HAP-1 (cell line): ENCODE data around the gene TIMM29.
A peak's percentile ranks its signal among the peaks of the same experiment; 100 is the strongest.

ENCODE experiments used
- DNase-seq, 2 experiments: peaks; one replicate each; pipeline ENCODE4 v3.0.0-alpha.2; 2016 to 2020; ENCODE audit warnings: low spot score in 2 of 2
- H3K27me3 ChIP-seq: fragments of 250-450 bp; sonication (Bioruptor Pico); 2 replicates; pipeline ENCODE4 v1.5.1; 2020; ENCODE audit warnings: low read depth, mild to moderate bottlenecking, moderate library complexity
- H3K36me3 ChIP-seq: fragments of 250-450 bp; sonication (Bioruptor Pico); replicated peaks from 2 replicates; pipeline ENCODE4 v1.5.1; 2020; ENCODE audit warnings: mild to moderate bottlenecking
- H3K4me1 ChIP-seq: fragments of 250-450 bp; sonication (Bioruptor Pico); 2 replicates; pipeline ENCODE4 v1.5.1; 2020; ENCODE audit warnings: mild to moderate bottlenecking
- H3K4me3 ChIP-seq: fragments of 250-450 bp; sonication (Bioruptor Pico); 2 replicates; pipeline ENCODE4 v1.5.1; 2020; ENCODE audit warnings: mild to moderate bottlenecking, moderate library complexity
- H3K9me3 ChIP-seq: fragments of 250-450 bp; sonication (Bioruptor Pico); 2 replicates; pipeline ENCODE4 v1.5.1; 2020; ENCODE audit warnings: mild to moderate bottlenecking, moderate library complexity
- in situ Hi-C: fragments of 300-500 bp; cut with MboI; formaldehyde crosslinking; loops from 3 replicates; pipeline ENCODE4 v1.14.3; 2020; ENCODE audit warnings: low sequenced_read_pairs, inconsistent platforms, mixed read lengths

The TIMM29 gene

DNA sequence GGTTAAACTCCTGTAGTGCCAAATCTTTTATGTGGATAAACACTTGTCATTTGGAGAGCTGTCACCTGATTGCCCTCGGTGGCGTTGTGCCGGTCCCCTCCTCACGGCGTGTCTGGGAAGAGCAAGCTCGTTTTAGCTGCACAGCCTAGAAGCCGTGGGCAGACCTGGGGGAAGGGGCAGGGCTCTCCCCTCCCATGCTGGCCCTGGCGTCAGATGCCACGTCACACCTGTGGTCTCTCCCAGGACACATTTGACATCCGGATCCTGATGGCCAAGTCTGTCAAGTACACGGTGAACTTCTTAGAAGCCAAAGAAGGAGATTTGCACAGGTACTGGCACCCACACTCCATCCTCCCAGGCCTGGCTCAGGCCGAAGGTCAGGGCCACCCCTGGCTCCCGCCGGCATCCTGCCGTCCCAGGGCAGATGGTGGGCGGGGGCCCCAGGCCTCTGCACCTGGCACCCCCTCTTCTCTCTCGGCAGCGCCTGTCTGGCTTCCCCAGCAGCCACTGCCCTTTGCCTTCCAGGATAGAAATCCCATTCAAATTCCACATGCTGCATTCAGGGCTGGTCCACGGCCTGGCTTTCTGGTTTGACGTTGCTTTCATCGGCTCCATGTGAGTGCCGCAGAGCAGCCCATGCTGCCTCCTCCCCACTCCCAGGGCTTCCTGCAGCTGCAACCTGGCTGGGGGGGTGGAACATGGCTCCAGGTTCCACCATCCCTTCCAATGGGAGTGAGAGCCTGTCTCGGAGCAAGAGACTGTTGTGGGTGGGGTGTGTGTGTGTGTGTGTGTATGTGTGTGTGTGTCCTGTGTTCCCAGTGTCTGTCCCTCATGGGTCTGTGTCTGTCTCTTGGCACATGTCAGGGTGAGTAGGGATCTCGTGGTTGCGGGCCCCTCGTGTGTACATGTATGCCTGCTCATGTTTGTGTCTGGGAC, 9.0 kb upstream of the TIMM29 start:
- in situ Hi-C loops = no loop called here

DNA sequence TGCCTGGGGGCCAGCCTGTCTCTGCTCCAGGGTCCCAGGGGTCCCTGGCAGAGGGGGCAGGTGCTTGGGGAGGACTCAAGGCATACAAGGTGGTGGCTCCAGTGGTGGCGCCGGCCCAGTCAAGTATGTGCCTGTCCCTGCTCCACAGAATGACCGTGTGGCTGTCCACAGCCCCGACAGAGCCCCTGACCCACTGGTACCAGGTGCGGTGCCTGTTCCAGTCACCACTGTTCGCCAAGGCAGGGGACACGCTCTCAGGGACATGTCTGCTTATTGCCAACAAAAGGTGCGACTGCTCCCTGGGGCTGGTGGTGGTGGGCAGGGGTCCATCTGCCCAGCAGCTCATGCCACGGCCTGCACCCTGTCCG, 8.3 kb upstream of the TIMM29 start:
- in situ Hi-C loops = no loop called here
- H3K9me3 ChIP-seq = no peaks in the 10 kb centered on the region
- no peak overlapping the region for H3K4me3 ChIP-seq
- H3K4me1 ChIP-seq = peaks cover 4% of the 10 kb centered on the region; the same call in 1 of the 2 replicates
- peaks cover 68% of the 10 kb centered on the region for H3K36me3 ChIP-seq
- H3K27me3 ChIP-seq = no peaks in the 10 kb centered on the region
- no peak for DNase-seq

More for the DNA sequence above, 9.0 kb upstream of the TIMM29 start:
- H3K36me3 ChIP-seq = peaks cover 73% of the 10 kb centered on the region
- H3K4me1 ChIP-seq = peaks cover 4% of the 10 kb centered on the region; the same call in 1 of the 2 replicates
- H3K4me3 ChIP-seq = no peak overlapping the region
- no peaks in the 10 kb centered on the region for H3K9me3 ChIP-seq
- DNase-seq = no peak
- H3K27me3 ChIP-seq = no peaks in the 10 kb centered on the region

GRCh38 chr19:10920781-10921180, 7.8 kb upstream of the TIMM29 start:
- Histone ChIP-seq H3K4me1 (peaks cover 4% of the 10 kb centered on the region; the same call in 1 of the 2 replicates), H3K36me3 (peaks cover 67% of the 10 kb centered on the region), H3K9me3 (no peaks in the 10 kb centered on the region), H3K27me3 (no peaks in the 10 kb centered on the region), H3K4me3 (no peak overlapping the region)
- in situ Hi-C loops = no loop called here
- no peak for DNase-seq

DNA sequence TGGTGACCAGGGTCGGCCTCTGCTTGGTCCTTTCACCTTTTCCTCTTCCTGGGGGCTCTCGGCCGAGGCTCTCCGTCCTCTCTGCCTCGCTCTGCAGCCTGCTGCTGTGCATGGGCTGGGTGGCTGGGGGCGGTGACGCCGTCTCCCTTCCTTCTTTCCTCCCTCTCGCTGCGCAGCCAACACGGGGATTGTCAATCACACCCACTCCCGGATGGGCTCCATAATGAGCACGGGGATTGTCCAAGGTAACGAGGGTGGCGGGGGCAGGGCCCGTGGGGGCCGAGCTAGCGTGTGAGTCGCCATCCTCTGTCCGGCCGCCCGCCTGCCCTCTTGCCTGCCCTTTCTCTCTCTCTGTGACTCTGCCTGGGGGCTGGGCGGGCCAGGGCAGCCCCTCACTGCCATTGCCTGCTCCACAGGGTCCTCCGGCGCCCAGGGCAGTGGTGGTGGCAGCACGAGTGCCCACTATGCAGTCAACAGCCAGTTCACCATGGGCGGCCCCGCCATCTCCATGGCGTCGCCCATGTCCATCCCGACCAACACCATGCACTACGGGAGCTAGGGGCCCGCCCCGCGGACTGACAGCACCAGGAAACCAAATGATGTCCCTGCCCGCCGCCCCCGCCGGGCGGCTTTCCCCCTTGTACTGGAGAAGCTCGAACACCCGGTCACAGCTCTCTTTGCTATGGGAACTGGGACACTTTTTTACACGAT, 7.3 kb upstream of the TIMM29 start:
- Histone ChIP-seq H3K27me3 (no peaks in the 10 kb centered on the region), H3K36me3 (peaks cover 62% of the 10 kb centered on the region), H3K9me3 (no peaks in the 10 kb centered on the region), H3K4me3 (no peak overlapping the region), H3K4me1 (peaks cover 4% of the 10 kb centered on the region; the same call in 1 of the 2 replicates)
- no peak for DNase-seq
- in situ Hi-C loops = no loop called here

DNA sequence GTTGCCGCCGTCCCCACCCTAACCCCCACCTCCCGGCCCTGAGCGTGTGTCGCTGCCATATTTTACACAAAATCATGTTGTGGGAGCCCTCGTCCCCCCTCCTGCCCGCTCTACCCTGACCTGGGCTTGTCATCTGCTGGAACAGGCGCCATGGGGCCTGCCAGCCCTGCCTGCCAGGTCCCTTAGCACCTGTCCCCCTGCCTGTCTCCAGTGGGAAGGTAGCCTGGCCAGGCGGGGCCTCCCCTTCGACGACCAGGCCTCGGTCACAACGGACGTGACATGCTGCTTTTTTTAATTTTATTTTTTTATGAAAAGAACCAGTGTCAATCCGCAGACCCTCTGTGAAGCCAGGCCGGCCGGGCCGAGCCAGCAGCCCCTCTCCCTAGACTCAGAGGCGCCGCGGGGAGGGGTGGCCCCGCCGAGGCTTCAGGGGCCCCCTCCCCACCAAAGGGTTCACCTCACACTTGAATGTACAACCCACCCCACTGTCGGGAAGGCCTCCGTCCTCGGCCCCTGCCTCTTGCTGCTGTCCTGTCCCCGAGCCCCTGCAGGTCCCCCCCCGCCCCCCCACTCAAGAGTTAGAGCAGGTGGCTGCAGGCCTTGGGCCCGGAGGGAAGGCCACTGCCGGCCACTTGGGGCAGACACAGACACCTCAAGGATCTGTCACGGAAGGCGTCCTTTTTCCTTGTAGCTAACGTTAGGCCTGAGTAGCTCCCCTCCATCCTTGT, 6.5 kb upstream of the TIMM29 start:
- Histone ChIP-seq H3K36me3 (peaks cover 55% of the 10 kb centered on the region), H3K9me3 (no peaks in the 10 kb centered on the region), H3K4me1 (peaks cover 4% of the 10 kb centered on the region; the same call in 1 of the 2 replicates), H3K27me3 (no peaks in the 10 kb centered on the region), H3K4me3 (no peak overlapping the region)
- in situ Hi-C loops = no loop called here
- no peak for DNase-seq

DNA sequence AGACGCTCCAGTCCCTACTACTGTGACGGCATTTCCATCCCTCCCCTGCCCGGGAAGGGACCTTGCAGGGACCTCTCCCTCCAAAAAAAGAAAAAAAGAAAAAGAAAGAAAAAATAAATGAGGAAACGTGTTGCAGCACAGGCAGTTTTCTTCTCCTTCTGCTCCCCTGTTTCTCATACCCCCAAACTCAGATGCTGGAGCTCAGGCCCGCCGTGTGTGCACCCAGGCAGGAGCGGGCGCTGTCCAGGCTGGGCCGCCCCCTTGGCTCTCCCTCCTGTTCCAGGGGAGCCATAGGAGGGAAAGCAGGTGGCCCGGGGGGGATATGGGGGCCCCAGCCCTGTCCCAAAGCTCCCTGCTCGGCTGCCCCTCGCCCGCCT, 6.0 kb upstream of the TIMM29 start:
- H3K4me1 ChIP-seq = peaks cover 7% of the 10 kb centered on the region; the same call in 1 of the 2 replicates
- DNase-seq = no peak
- H3K4me3 ChIP-seq = no peak overlapping the region
- no peaks in the 10 kb centered on the region for H3K9me3 ChIP-seq
- H3K36me3 ChIP-seq = peaks cover 55% of the 10 kb centered on the region
- H3K27me3 ChIP-seq = no peaks in the 10 kb centered on the region
- in situ Hi-C loops = no loop called here

GRCh38 chr19:10923260-10924112, 5.1 kb upstream of the TIMM29 start:
- no peak overlapping the region for H3K4me3 ChIP-seq
- no peaks in the 10 kb centered on the region for H3K27me3 ChIP-seq
- DNase-seq = no peak
- in situ Hi-C loops = no loop called here
- peaks cover 47% of the 10 kb centered on the region for H3K36me3 ChIP-seq
- peaks cover 4% of the 10 kb centered on the region; the same call in 1 of the 2 replicates for H3K4me1 ChIP-seq
- H3K9me3 ChIP-seq = no peaks in the 10 kb centered on the region

GRCh38 chr19:10924597-10924996, 4.0 kb upstream of the TIMM29 start:
- peaks cover 5% of the 10 kb centered on the region; the same call in 1 of the 2 replicates for H3K4me1 ChIP-seq
- no peaks in the 10 kb centered on the region for H3K27me3 ChIP-seq
- in situ Hi-C loops = no loop called here
- DNase-seq = no peak
- H3K4me3 ChIP-seq = no peak overlapping the region
- no peaks in the 10 kb centered on the region for H3K9me3 ChIP-seq
- H3K36me3 ChIP-seq = peaks cover 43% of the 10 kb centered on the region

DNA sequence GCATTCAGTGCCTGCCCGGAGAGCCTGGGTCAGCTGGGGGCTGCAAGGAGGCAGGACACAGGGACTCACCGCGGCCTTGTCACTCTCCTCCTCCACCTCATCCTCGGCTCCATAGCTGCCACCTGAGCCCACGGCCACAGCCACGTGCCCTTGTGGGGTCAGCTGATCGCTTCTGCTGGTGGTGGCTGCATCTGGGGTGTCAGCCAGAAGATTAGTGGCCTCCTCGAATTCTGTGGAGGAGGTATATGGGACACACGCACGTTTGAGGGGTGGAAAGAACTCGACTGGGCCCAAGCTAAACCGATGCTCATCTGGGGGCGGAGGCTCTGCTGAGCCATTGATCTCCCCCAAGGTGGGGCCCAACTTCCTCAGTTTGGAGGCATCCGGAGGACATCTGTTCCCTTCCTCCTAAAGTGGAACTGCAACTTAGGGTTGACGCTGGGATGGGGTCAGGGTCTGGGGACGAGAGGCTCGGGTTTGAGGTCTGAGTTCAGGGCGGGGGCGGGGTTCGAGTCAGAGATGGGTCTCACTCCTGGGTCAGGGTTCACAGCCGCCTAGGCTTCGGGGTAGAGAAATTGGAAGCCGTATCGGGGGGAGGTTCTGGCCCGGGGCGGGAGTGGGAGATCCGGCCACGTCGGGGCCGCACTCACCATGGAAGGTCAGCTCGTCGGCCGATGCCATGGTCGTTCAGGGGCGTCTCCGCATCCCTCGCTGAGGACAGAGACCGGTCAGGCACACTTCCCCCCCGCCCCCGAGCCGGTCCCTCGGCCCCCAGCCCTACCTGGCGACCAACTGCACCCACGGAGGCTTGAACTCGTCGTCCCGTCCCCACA, 665 bp upstream of the TIMM29 start:
- H3K36me3 ChIP-seq = peaks cover 23% of the 10 kb centered on the region

DNA sequence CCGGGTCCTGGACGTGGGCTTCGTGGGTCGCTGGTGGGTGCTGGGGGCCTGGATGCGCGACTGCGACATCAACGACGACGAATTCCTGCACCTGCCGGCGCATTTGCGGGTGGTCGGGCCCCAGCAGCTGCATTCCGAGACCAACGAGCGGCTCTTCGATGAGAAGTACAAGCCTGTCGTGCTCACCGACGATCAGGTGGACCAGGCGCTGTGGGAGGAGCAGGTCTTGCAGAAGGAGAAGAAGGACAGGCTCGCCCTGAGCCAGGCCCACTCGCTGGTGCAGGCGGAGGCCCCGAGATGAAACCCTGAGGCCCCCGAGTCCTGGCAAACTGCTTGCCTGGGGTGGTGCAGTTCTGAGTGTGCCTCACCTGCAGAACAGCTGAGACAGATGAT, 787 bp downstream of the TIMM29 start:
- in situ Hi-C loops = no loop called here
- H3K36me3 ChIP-seq = peaks cover 11% of the 10 kb centered on the region
- no peaks in the 10 kb centered on the region for H3K27me3 ChIP-seq
- H3K4me1 ChIP-seq = peaks cover 6% of the 10 kb centered on the region; the same call in 1 of the 2 replicates
- H3K9me3 ChIP-seq = no peaks in the 10 kb centered on the region
- no peak for DNase-seq
- peak overlapping the region; percentile 74 for H3K4me3 ChIP-seq

More for the DNA sequence above, 665 bp upstream of the TIMM29 start:
- Histone ChIP-seq H3K27me3 (no peaks in the 10 kb centered on the region), H3K9me3 (no peaks in the 10 kb centered on the region), H3K4me3 (peak overlapping the region; percentile 74), H3K4me1 (peaks cover 6% of the 10 kb centered on the region; the same call in 1 of the 2 replicates)
- no peak for DNase-seq
- in situ Hi-C loops = no loop called here

DNA sequence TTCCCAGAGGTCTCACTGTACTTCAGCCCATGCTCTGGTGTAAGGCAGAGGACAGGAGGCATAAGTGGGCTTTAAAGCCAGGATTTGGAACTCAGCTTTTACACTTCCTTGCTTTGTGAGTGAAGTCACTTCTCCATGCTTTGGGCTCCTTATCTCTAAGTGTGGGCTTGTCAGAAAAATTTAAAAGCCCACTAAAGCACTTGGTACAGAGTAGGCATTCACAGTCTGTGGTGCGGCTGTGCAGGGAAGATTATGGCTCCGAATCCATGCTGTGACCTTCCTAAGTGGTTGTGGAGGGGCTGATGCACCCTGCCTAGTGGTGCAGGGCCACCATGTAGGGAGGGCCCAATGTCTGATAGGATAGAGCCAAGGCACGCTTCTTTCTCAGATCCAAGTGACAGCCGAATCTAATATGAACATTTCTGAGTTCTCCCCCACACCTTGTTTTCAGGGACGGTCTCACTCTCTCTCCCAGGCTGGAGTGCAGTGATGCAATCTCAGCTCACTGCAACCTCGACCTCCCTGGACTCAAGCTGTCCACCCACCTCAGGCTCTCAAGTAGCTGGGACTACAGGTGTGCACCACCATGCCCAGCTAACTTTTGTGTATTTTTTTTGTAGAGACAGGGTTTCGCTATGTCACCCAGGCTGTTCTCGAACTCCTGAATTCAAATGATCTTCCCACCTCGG, 6.9 kb downstream of the TIMM29 start:
- in situ Hi-C loops = no loop called here
- H3K4me3 ChIP-seq = no peak overlapping the region
- no peaks in the 10 kb centered on the region for H3K4me1 ChIP-seq
- no peak for DNase-seq
- H3K9me3 ChIP-seq = no peaks in the 10 kb centered on the region
- H3K36me3 ChIP-seq = peaks cover 2% of the 10 kb centered on the region
- no peaks in the 10 kb centered on the region for H3K27me3 ChIP-seq

GRCh38 chr19:10936661-10937084, 8.1 kb downstream of the TIMM29 start:
- no peaks in the 10 kb centered on the region; the same call in 1 of the 2 replicates for H3K36me3 ChIP-seq
- DNase-seq = peak; percentile 83 to 87
- H3K9me3 ChIP-seq = no peaks in the 10 kb centered on the region
- no peak overlapping the region for H3K4me3 ChIP-seq
- no peaks in the 10 kb centered on the region for H3K27me3 ChIP-seq
- H3K4me1 ChIP-seq = no peaks in the 10 kb centered on the region
- in situ Hi-C loops = no loop called here
